Neuron (in vitro differentiated cells): ENCODE data around the gene HSBP1.

Source experiments
- H2AFZ ChIP-seq: one replicate; pipeline ENCODE4 v1.6.1; 2013; ENCODE audit warnings: low read depth, mild to moderate bottlenecking, inconsistent platforms, low read length, moderate library complexity
- H3K27me3 ChIP-seq: one replicate; pipeline ENCODE4 v1.6.1; 2013; ENCODE audit warnings: low read length; ENCODE audit not compliant: insufficient read depth
- H3K36me3 ChIP-seq: one replicate; pipeline ENCODE4 v1.6.1; 2013; ENCODE audit warnings: low read length; ENCODE audit not compliant: insufficient read depth
- H3K4me1 ChIP-seq: one replicate; pipeline ENCODE4 v1.6.1; 2013; ENCODE audit warnings: low read length; ENCODE audit not compliant: insufficient read depth
- H3K4me3 ChIP-seq: 2 replicates; pipeline ENCODE4 v1.5.1; 2013; ENCODE audit warnings: mild to moderate bottlenecking, low read length, moderate library complexity
- H3K9me3 ChIP-seq: one replicate; pipeline ENCODE4 v1.6.1; 2013; ENCODE audit warnings: low read length

Gene HSBP1

DNA sequence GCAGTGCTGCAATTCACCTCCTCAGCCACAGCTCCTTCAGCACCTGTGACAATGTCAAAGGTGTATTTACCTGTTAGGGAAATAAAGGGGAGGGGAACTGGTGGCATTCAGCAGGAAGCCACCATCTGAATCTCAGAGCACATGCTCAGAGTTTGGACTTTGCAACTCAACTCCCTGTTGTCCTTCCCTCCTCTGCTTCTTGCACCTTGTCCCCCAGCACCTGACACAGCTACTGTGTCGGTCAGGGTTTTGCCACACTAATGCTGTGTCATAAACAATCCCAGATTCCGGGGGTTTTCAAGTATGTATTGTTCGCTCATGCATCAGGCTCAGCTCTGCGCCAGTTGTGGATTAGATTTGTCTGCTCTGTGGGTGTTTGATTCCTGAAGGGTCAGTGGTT lies 43.7 kb downstream of the HSBP1 start:
- H3K27me3 ChIP-seq: no peaks in the 10 kb centered on the region
- no peaks in the 10 kb centered on the region for H3K36me3 ChIP-seq
- no peak overlapping the region for H2AFZ ChIP-seq
- no peak overlapping the region for H3K4me3 ChIP-seq
- peaks cover 1% of the 10 kb centered on the region for H3K9me3 ChIP-seq
- H3K4me1 ChIP-seq: peaks cover 9% of the 10 kb centered on the region

DNA sequence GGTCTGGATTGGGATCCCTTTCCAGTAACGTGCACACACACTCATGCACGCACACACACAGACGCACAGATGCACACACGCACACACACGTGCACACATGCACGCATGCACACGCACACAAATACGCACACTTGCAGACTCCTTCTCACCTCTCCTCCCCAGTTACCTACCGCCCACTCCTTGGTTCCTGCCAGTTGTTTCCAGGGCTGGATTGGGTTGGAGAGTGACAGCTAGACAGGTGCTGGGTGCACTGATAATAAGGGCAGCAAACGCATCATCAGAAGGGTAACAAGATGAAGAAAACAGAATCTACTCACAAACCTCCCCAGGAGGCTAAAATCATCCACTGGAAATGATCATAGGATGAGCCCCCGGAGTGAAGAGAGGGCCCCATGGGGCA lies 45.0 kb downstream of the HSBP1 start:
- no peak overlapping the region for H3K4me3 ChIP-seq
- peaks cover 1% of the 10 kb centered on the region for H3K9me3 ChIP-seq
- no peak overlapping the region for H2AFZ ChIP-seq
- peaks cover 9% of the 10 kb centered on the region for H3K4me1 ChIP-seq
- no peaks in the 10 kb centered on the region for H3K36me3 ChIP-seq
- no peaks in the 10 kb centered on the region for H3K27me3 ChIP-seq

DNA sequence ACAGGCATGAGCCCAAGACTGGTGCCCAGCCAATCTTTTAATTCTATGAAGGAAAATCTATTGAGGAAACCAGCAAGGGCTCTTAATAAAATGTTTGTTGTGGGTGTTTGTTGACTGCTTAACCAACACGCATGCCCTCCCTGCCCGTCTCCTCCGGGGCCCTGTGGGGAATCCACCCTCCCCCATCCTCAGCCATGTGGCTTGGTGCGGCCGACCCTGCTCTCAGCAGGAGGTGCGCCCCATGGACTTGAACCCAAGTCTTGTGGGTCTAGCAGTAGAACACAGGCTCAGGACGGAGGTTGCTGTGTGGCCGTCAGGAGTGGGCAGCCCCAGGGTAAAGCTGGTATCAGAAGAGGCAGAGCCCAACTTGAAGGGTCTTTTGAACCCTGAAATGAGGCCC lies 46.1 kb downstream of the HSBP1 start:
- peaks cover 9% of the 10 kb centered on the region for H3K4me1 ChIP-seq
- no peaks in the 10 kb centered on the region for H3K36me3 ChIP-seq
- H3K27me3 ChIP-seq: no peaks in the 10 kb centered on the region
- H3K9me3 ChIP-seq: peaks cover 1% of the 10 kb centered on the region
- no peak overlapping the region for H2AFZ ChIP-seq
- no peak overlapping the region for H3K4me3 ChIP-seq

DNA sequence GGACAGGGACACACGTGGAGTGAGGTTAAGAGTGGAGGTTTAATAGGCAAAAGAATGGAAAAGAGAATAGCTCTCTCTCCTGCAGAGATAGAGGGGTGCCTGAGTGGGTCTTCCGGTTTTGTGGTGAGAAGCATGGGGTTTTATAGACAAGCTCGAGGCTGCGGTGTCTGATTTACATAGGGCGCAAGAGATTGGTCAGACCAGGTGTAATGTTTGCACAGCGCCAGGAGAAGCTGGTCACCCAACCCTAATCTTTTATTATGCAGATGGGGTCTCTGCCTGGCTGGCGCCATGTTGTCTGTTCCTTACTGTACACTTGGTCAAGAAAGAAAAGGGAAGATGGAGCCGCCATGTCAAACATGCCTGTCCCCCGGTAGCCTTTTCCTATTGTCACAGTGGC lies 46.6 kb downstream of the HSBP1 start:
- H3K36me3 ChIP-seq: no peaks in the 10 kb centered on the region
- peaks cover 7% of the 10 kb centered on the region for H3K4me1 ChIP-seq
- H2AFZ ChIP-seq: no peak overlapping the region
- no peaks in the 10 kb centered on the region for H3K27me3 ChIP-seq
- H3K4me3 ChIP-seq: no peak overlapping the region
- peaks cover 1% of the 10 kb centered on the region for H3K9me3 ChIP-seq

DNA sequence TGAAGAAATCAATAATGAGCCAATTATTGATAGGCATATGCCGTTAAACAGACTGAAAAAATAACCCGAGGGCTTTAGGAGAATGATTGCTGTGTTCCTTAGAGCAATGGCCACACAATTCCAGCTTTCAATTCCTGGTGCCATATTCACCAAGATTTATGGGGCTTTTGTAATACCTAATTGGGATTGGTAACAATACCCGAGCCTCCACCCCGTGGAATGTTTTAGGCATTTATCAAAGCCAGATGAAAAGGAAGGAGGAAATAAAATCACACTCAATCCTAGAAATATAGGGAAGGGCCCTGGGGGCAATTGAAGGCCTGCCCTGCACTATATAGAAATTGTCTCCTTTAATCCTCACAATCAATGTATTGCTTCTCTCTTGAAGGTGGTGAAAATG lies 49.0 kb downstream of the HSBP1 start:
- H3K27me3 ChIP-seq: no peaks in the 10 kb centered on the region
- H2AFZ ChIP-seq: no peak overlapping the region
- H3K36me3 ChIP-seq: no peaks in the 10 kb centered on the region
- H3K4me1 ChIP-seq: no peaks in the 10 kb centered on the region
- H3K9me3 ChIP-seq: peaks cover 1% of the 10 kb centered on the region
- no peak overlapping the region for H3K4me3 ChIP-seq

DNA sequence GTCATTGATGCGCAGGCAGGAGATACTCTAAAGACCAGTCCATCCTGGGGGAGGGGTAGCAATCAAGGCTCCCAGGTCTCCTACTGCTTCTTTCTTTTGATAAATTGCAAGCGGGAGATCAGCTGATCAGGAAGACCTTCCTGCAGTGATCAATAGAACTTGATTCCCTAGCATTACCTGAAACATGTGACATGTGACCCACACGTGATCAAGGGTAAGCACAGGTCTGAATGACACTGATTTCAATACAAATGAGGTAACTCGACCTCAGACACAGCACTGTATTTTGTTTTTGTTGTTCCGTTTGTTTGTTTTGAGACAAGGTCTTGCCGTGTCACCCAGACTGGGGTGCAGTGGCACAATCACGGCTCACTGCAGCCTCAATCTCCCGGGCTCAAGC lies 51.5 kb downstream of the HSBP1 start:
- Histone ChIP-seq H3K4me3 (no peak overlapping the region), H3K27me3 (no peaks in the 10 kb centered on the region)

DNA sequence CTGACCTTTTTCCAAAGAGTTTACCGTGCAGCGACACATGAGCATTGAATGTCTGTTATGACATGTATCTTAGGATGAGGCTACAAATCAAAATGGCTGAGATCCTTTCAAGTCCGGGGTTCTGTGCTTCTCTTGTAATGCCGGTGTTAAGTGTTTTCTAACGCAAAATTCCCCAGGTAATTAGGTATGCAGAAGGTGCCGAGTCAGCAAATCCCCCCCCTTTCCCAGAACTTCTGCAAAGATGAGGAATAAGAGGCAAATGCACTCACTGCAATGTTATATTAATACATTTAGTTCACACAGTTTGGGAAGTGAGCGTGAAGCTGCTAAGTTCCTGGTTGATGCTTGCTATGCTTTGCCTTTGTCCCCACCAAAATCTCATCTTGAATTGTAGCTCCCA lies 54.9 kb downstream of the HSBP1 start:
- no peaks in the 10 kb centered on the region for H3K36me3 ChIP-seq
- no peaks in the 10 kb centered on the region for H3K27me3 ChIP-seq
- no peaks in the 10 kb centered on the region for H3K9me3 ChIP-seq
- H3K4me3 ChIP-seq: no peak overlapping the region
- no peaks in the 10 kb centered on the region for H3K4me1 ChIP-seq
- no peak overlapping the region for H2AFZ ChIP-seq

More for the DNA sequence above, 51.5 kb downstream of the HSBP1 start:
- Histone ChIP-seq H3K36me3 (no peaks in the 10 kb centered on the region), H3K4me1 (no peaks in the 10 kb centered on the region), H2AFZ (no peak overlapping the region), H3K9me3 (peaks cover 1% of the 10 kb centered on the region)

DNA sequence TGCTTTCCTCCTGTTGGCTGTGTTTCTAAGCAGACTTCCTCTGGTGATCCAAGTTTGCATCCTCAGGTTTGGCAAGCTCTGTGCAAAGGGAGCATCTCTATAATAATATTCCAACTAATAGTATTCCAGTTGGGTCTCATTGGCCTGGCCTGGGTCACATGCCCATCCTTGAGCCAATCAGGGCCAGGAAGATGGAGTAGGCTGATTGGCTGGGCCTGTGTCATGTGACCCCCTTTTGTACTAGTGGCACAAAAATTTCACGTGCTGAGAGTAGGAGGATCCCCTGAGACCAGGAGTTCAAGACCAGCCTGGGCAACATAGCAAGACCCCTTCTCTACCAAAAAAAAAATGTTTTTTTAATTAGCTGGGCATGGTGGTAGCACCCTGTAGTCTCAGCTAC lies 55.9 kb downstream of the HSBP1 start:
- H2AFZ ChIP-seq: no peak overlapping the region
- H3K9me3 ChIP-seq: no peaks in the 10 kb centered on the region
- no peaks in the 10 kb centered on the region for H3K27me3 ChIP-seq
- no peak overlapping the region for H3K4me3 ChIP-seq
- H3K4me1 ChIP-seq: no peaks in the 10 kb centered on the region
- no peaks in the 10 kb centered on the region for H3K36me3 ChIP-seq
